HepG2 (cell line): ENCODE data around the gene SPAG9. TPM values are rescaled to one million over a fixed set of nuclear protein-coding genes. Genes with fewer than 3 reads are reported as not detected.
A peak's percentile ranks its signal among the peaks of the same experiment; 100 is the strongest.

Source experiments
- ASH2L ChIP-seq: fragments of 300-600, 200-600 bp; sonication (generic); IDR thresholded peaks from 2 replicates; pipeline ENCODE4 v1.7.0; 2017; ENCODE audit warnings: low read depth, mild to moderate bottlenecking, moderate library complexity, mixed read lengths, low read length; ENCODE audit not compliant: insufficient read length
- PRMT3 ChIP-seq: sonication (generic); formaldehyde crosslinking; IDR thresholded peaks from 2 replicates; pipeline ENCODE4 v1.8.1; 2022; ENCODE audit warnings: low read depth, mild to moderate bottlenecking, moderate library complexity, missing genetic modification reagents, borderline replicate concordance
- TAF15 ChIP-seq: fragments of 200-400 bp; formaldehyde crosslinking; IDR thresholded peaks from one replicate; pipeline ENCODE4 v1.6.1; 2018; ENCODE audit warnings: mild to moderate bottlenecking, low read depth, low read length; ENCODE audit not compliant: poor library complexity, severe bottlenecking
- ZNF367 ChIP-seq: sonication (generic); formaldehyde crosslinking; IDR thresholded peaks from 2 replicates; pipeline ENCODE4 v1.4.0; 2020; ENCODE audit warnings: missing genetic modification reagents, borderline replicate concordance
- ZNF432 ChIP-seq: sonication (generic); formaldehyde crosslinking; IDR thresholded peaks from 2 replicates; pipeline ENCODE4 v1.5.0; 2020; ENCODE audit warnings: missing genetic modification reagents, mild to moderate bottlenecking, borderline replicate concordance
- ZNF543 ChIP-seq: sonication (generic); formaldehyde crosslinking; IDR thresholded peaks from 2 replicates; pipeline ENCODE4 v1.4.0; 2020; ENCODE audit warnings: mild to moderate bottlenecking, missing genetic modification reagents
- ZNF564 ChIP-seq: sonication (generic); formaldehyde crosslinking; IDR thresholded peaks from 2 replicates; pipeline ENCODE4 v1.8.1; 2023; ENCODE audit warnings: mild to moderate bottlenecking, missing genetic modification reagents
- ZNF678 ChIP-seq: sonication (generic); formaldehyde crosslinking; IDR thresholded peaks from 2 replicates; pipeline ENCODE4 v1.4.0; 2020; ENCODE audit warnings: mild to moderate bottlenecking, missing genetic modification reagents
- ZNF75D ChIP-seq: sonication (generic); formaldehyde crosslinking; IDR thresholded peaks from 2 replicates; pipeline ENCODE4 v1.8.1; 2023; ENCODE audit warnings: missing genetic modification reagents, mild to moderate bottlenecking, borderline replicate concordance
- ZNF772 ChIP-seq: sonication (generic); formaldehyde crosslinking; IDR thresholded peaks from 2 replicates; pipeline ENCODE4 v1.5.0; 2020; ENCODE audit warnings: mild to moderate bottlenecking, missing genetic modification reagents
- ZNF776 ChIP-seq: sonication (generic); formaldehyde crosslinking; IDR thresholded peaks from 2 replicates; pipeline ENCODE4 v1.4.0; 2020; ENCODE audit warnings: mild to moderate bottlenecking, missing genetic modification reagents
- ZNF782 ChIP-seq: sonication (generic); formaldehyde crosslinking; IDR thresholded peaks from 2 replicates; pipeline ENCODE4 v1.4.0; 2020; ENCODE audit warnings: missing genetic modification reagents, mild to moderate bottlenecking, borderline replicate concordance
- ZSCAN25 ChIP-seq: sonication (generic); formaldehyde crosslinking; IDR thresholded peaks from 2 replicates; pipeline ENCODE4 v1.8.0; 2022; ENCODE audit warnings: mild to moderate bottlenecking, missing genetic modification reagents
- polyA plus RNA-seq, 8 experiments: library from polyadenylated mRNA; depleted of rRNA in 3 of 8; stranded (reverse) in 7 of 8; unstranded in 1 of 8; fragments of >200 nt; fragmentation: Illumina TruSeq in 4 of 8; extraction: Trizol in 4 of 8; gene quantifications; 2 replicates each; pipeline versions ENCODE4 v1.2.1 to v1.2.3, GENCODE V29; 2011 to 2016; ENCODE audit warnings: low read depth in 4 of 8, missing spikeins in 1 of 8, mixed read lengths in 1 of 8; ENCODE audit not compliant: insufficient read depth in 1 of 8
- total RNA-seq, 5 experiments: library from RNA; depleted of rRNA; stranded (reverse); fragments of >200 nt; fragmentation: Illumina TruSeq; extraction: Trizol; gene quantifications; 2 replicates each; pipeline ENCODE4 v1.2.3, GENCODE V29; 2016; ENCODE audit warnings: low read depth in 1 of 5
- TF ChIP-seq, protein P1 (sequence below): sonication (generic); formaldehyde crosslinking; IDR thresholded peaks from 2 replicates; pipeline ENCODE4 v1.4.0; 2020; ENCODE audit warnings: mild to moderate bottlenecking, missing genetic modification reagents
- TF ChIP-seq, protein P2 (sequence below): sonication (generic); formaldehyde crosslinking; IDR thresholded peaks from 2 replicates; pipeline ENCODE4 v1.4.0; 2020; ENCODE audit warnings: missing genetic modification reagents
- TF ChIP-seq, protein P3 (sequence below): sonication (generic); formaldehyde crosslinking; IDR thresholded peaks from 2 replicates; pipeline ENCODE4 v1.8.1; 2023; ENCODE audit warnings: mild to moderate bottlenecking, inconsistent platforms, moderate library complexity, missing genetic modification reagents, borderline replicate concordance
- TF ChIP-seq, protein P4 (sequence below): sonication (generic); formaldehyde crosslinking; IDR thresholded peaks from 2 replicates; pipeline ENCODE4 v1.5.0; 2020; ENCODE audit warnings: mild to moderate bottlenecking, missing genetic modification reagents
- TF ChIP-seq, protein P5 (sequence below): sonication (generic); formaldehyde crosslinking; IDR thresholded peaks from 2 replicates; pipeline ENCODE4 v1.4.0; 2020; ENCODE audit warnings: missing genetic modification reagents

The SPAG9 gene
- total and polyA plus RNA-seq, 2 of the 13 experiments (the other 11 are each of a cell fraction or from before 2014, with no cell fraction given): 43.2 to 78.6 TPM

DNA sequence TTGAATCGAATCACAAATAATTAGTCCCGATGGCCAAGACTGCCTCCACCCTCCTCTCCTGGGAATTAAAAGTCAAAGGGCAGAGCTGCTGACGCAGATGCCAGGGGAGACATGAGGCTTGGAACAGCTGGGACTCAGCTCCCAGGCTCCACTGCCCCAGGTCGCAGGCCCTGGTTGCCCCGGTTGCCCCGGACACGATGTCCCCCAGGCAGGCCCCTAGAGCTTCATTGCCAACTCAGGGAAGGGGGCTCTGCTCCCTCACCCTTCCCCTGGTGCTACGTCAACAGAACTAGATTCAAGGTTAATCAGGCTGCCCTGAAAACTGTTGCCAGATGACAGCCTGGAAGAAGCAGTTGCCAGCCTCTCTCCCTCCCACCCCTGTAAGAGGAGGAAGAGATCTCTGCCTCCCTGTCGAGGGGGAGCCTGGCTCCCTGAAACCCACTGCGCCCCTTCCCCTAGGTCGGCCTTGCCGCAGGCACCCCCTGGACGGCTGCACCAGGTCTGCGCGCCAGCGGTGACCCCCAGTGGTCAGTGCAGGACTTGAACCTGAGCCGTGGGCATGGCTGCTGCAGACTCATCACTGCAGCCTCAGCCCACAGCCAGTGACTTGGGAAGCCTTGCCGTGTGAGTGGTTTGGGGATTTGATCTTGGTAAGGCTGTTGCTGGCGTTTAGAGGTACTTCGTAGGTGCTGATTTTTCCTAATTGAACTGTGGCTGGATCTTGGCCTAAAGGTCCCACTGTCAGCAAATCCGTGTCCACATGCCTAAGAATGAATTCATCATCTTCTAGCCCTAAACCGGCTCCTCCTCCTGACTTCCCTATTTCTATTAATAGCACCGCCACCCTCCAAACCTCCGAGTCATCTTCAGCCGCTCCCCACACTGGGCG is 170.4 kb downstream of the SPAG9 start (continued):
- TF ChIP-seq, protein P1, sequence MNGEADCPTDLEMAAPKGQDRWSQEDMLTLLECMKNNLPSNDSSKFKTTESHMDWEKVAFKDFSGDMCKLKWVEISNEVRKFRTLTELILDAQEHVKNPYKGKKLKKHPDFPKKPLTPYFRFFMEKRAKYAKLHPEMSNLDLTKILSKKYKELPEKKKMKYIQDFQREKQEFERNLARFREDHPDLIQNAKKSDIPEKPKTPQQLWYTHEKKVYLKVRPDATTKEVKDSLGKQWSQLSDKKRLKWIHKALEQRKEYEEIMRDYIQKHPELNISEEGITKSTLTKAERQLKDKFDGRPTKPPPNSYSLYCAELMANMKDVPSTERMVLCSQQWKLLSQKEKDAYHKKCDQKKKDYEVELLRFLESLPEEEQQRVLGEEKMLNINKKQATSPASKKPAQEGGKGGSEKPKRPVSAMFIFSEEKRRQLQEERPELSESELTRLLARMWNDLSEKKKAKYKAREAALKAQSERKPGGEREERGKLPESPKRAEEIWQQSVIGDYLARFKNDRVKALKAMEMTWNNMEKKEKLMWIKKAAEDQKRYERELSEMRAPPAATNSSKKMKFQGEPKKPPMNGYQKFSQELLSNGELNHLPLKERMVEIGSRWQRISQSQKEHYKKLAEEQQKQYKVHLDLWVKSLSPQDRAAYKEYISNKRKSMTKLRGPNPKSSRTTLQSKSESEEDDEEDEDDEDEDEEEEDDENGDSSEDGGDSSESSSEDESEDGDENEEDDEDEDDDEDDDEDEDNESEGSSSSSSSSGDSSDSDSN (CRISPR knock-in tag): peak; percentile 76
- no peak for TF ChIP-seq ZNF776 (CRISPR knock-in tag)
- TF ChIP-seq ZNF543 (CRISPR knock-in tag): no peak
- no peak for TF ChIP-seq ZNF75D (CRISPR knock-in tag)
- TF ChIP-seq ZNF772 (CRISPR knock-in tag): peak; percentile 90
- peak; percentile 80; the same call in 1 of the 2 replicates for TF ChIP-seq ZNF782 (CRISPR knock-in tag)
- no peak for TF ChIP-seq PRMT3 (CRISPR knock-in tag)
- TF ChIP-seq ZNF367 (CRISPR knock-in tag): no peak
- TF ChIP-seq, protein P2, sequence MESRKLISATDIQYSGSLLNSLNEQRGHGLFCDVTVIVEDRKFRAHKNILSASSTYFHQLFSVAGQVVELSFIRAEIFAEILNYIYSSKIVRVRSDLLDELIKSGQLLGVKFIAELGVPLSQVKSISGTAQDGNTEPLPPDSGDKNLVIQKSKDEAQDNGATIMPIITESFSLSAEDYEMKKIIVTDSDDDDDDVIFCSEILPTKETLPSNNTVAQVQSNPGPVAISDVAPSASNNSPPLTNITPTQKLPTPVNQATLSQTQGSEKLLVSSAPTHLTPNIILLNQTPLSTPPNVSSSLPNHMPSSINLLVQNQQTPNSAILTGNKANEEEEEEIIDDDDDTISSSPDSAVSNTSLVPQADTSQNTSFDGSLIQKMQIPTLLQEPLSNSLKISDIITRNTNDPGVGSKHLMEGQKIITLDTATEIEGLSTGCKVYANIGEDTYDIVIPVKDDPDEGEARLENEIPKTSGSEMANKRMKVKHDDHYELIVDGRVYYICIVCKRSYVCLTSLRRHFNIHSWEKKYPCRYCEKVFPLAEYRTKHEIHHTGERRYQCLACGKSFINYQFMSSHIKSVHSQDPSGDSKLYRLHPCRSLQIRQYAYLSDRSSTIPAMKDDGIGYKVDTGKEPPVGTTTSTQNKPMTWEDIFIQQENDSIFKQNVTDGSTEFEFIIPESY (CRISPR knock-in tag): peak; percentile 66
- TF ChIP-seq ASH2L: peak; percentile 39
- 0 out of 2 replicates have a peak, but pooled peaks have one; percentile 12 for TF ChIP-seq ZNF564
- no peak for TF ChIP-seq ZNF432 (CRISPR knock-in tag)
- TF ChIP-seq, protein P3, sequence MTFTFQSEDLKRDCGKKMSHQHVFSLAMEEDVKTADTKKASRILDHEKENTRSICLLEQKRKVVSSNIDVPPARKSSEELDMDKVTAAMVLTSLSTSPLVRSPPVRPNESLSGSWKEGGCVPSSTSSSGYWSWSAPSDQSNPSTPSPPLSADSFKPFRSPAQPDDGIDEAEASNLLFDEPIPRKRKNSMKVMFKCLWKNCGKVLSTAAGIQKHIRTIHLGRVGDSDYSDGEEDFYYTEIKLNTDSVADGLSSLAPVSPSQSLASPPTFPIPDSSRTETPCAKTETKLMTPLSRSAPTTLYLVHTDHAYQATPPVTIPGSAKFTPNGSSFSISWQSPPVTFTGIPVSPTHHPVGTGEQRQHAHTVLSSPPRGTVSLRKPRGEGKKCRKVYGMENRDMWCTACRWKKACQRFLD (CRISPR knock-in tag): peak; percentile 50; the same call in 1 of the 2 replicates
- TF ChIP-seq, protein P4, sequence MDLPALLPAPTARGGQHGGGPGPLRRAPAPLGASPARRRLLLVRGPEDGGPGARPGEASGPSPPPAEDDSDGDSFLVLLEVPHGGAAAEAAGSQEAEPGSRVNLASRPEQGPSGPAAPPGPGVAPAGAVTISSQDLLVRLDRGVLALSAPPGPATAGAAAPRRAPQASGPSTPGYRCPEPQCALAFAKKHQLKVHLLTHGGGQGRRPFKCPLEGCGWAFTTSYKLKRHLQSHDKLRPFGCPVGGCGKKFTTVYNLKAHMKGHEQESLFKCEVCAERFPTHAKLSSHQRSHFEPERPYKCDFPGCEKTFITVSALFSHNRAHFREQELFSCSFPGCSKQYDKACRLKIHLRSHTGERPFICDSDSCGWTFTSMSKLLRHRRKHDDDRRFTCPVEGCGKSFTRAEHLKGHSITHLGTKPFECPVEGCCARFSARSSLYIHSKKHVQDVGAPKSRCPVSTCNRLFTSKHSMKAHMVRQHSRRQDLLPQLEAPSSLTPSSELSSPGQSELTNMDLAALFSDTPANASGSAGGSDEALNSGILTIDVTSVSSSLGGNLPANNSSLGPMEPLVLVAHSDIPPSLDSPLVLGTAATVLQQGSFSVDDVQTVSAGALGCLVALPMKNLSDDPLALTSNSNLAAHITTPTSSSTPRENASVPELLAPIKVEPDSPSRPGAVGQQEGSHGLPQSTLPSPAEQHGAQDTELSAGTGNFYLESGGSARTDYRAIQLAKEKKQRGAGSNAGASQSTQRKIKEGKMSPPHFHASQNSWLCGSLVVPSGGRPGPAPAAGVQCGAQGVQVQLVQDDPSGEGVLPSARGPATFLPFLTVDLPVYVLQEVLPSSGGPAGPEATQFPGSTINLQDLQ: 0 out of 2 replicates have a peak, but pooled peaks have one; percentile 30
- TF ChIP-seq TAF15: no peak
- 0 out of 2 replicates have a peak, but pooled peaks have one; percentile 46 for TF ChIP-seq ZNF678 (CRISPR knock-in tag)
- TF ChIP-seq, protein P5, sequence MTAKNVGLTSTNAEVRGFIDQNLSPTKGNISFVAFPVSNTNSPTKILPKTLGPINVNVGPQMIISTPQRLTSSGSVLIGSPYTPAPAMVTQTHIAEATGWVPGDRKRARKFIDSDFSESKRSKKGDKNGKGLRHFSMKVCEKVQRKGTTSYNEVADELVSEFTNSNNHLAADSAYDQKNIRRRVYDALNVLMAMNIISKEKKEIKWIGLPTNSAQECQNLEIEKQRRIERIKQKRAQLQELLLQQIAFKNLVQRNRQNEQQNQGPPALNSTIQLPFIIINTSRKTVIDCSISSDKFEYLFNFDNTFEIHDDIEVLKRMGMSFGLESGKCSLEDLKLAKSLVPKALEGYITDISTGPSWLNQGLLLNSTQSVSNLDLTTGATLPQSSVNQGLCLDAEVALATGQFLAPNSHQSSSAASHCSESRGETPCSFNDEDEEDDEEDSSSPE: 0 out of 2 replicates have a peak, but pooled peaks have one; percentile 24
- TF ChIP-seq ZSCAN25 (CRISPR knock-in tag): peak; percentile 97
